ENCODE data around the gene EFTUD2. TPM values are rescaled to one million over a fixed set of nuclear protein-coding genes. Genes with fewer than 3 reads are reported as not detected.

The EFTUD2 gene
- total and polyA plus RNA-seq, 2 of the 13 experiments (the other 11 are each of a cell fraction or from before 2014, with no cell fraction given): 111 to 137 TPM

DNA sequence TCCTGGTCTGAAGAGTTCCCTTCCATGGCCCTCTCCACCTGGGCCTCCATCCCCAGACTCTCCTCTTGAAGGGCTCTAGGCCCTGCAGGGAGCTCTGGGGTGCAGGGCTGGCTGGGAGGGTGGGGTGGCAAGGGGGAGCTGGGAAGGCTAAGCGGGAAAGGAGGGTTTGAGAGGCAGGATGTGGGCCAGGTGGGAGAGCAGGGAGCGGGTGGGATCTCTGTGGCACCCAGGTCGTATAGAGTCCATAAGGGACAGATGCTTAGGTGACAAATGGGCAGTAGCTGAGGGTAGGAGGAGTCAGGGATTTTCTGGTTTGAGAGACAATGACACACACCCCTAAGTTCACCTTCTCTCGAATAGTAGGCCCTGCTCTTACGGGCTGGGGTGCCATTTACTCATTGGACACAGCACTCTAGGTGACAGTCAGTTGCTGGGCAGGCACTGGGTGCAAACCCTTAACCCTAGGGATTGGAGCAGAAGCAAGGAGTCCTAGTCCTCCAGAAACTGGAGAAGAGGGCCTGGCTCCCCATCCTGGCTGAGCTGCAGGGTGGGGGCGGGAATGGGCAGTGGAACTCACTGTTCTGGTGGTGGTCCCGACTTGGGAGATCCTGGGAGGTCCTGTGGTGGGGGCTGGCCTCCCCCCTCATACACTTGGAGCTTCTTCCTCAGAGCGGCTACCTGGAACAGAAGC is 33.0 kb upstream of the EFTUD2 start:
- WGBS (ENCODE audit: low lambda C conversion rate): 98% methylated on average over 4 of the region's 8 CpGs
- no peaks in the 10 kb centered on the region for H4K20me1 ChIP-seq (ENCODE audit: insufficient read depth, low read length)
- no peak for ATAC-seq
- in situ Hi-C loops (cut with HindIII; ENCODE audit: extremely low pct_ligation_motif_present, low pct_unique_long_range_greater_than_20kb): no loop called here
- DNase-seq (ENCODE audit: low spot score): no peak
- intact Hi-C loops (cut with micrococcal nuclease; ENCODE audit: unreplicated experiment): no loop called here
- POLR2A ChIA-PET: no interaction called here
- no peak for TF ChIP-seq RXRB (CRISPR knock-in tag; IDR thresholded peaks at IDR 0.05; ENCODE audit: borderline replicate concordance)
- TF ChIP-seq SMARCC2 (IDR thresholded peaks at IDR 0.05): no peak
- no peak for TF ChIP-seq HHEX (CRISPR knock-in tag; IDR thresholded peaks at IDR 0.05)
- TF ChIP-seq, protein P1, sequence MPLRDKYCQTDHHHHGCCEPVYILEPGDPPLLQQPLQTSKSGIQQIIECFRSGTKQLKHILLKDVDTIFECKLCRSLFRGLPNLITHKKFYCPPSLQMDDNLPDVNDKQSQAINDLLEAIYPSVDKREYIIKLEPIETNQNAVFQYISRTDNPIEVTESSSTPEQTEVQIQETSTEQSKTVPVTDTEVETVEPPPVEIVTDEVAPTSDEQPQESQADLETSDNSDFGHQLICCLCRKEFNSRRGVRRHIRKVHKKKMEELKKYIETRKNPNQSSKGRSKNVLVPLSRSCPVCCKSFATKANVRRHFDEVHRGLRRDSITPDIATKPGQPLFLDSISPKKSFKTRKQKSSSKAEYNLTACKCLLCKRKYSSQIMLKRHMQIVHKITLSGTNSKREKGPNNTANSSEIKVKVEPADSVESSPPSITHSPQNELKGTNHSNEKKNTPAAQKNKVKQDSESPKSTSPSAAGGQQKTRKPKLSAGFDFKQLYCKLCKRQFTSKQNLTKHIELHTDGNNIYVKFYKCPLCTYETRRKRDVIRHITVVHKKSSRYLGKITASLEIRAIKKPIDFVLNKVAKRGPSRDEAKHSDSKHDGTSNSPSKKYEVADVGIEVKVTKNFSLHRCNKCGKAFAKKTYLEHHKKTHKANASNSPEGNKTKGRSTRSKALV (CRISPR knock-in tag; IDR thresholded peaks at IDR 0.05): no peak
- TF ChIP-seq, protein P2, sequence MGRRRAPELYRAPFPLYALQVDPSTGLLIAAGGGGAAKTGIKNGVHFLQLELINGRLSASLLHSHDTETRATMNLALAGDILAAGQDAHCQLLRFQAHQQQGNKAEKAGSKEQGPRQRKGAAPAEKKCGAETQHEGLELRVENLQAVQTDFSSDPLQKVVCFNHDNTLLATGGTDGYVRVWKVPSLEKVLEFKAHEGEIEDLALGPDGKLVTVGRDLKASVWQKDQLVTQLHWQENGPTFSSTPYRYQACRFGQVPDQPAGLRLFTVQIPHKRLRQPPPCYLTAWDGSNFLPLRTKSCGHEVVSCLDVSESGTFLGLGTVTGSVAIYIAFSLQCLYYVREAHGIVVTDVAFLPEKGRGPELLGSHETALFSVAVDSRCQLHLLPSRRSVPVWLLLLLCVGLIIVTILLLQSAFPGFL (CRISPR knock-in tag; IDR thresholded peaks at IDR 0.05): no peak
- TF ChIP-seq, protein P3, sequence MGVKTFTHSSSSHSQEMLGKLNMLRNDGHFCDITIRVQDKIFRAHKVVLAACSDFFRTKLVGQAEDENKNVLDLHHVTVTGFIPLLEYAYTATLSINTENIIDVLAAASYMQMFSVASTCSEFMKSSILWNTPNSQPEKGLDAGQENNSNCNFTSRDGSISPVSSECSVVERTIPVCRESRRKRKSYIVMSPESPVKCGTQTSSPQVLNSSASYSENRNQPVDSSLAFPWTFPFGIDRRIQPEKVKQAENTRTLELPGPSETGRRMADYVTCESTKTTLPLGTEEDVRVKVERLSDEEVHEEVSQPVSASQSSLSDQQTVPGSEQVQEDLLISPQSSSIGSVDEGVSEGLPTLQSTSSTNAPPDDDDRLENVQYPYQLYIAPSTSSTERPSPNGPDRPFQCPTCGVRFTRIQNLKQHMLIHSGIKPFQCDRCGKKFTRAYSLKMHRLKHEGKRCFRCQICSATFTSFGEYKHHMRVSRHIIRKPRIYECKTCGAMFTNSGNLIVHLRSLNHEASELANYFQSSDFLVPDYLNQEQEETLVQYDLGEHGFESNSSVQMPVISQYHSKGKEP (CRISPR knock-in tag; IDR thresholded peaks at IDR 0.05): no peak
- TF ChIP-seq AGO2 (optimal IDR thresholded peaks at IDR 0.05; ENCODE audit: low read depth, low read length): no peak
- TF ChIP-seq MBD4 (IDR thresholded peaks at IDR 0.05; ENCODE audit: borderline replicate concordance, low read length): no peak
- no peak for TF ChIP-seq ZNF724P (CRISPR knock-in tag; IDR thresholded peaks at IDR 0.05; ENCODE audit: borderline replicate concordance)
- no peak for TF ChIP-seq NFYB (CRISPR knock-in tag; IDR thresholded peaks at IDR 0.05)
- TF ChIP-seq ELF3 (CRISPR knock-in tag; IDR thresholded peaks at IDR 0.05): no peak
- TF ChIP-seq ZNF432 (CRISPR knock-in tag; IDR thresholded peaks at IDR 0.05; ENCODE audit: borderline replicate concordance): no peak
- TF ChIP-seq AGO1 (IDR thresholded peaks at IDR 0.05; ENCODE audit: low read depth, low read length, poor library complexity, severe bottlenecking): no peak
- TF ChIP-seq HOXD1 (CRISPR knock-in tag; IDR thresholded peaks at IDR 0.05): no peak
- TF ChIP-seq NR2F2 (IDR thresholded peaks at IDR 0.05; ENCODE audit: borderline replicate concordance, low read depth): no peak
- no peak for TF ChIP-seq MXD4 (CRISPR knock-in tag; IDR thresholded peaks at IDR 0.05)
- H2AFZ ChIP-seq (ENCODE audit: low read length): no peak overlapping the region
- H3K79me2 ChIP-seq (ENCODE audit: insufficient read depth, low read length): no peaks in the 10 kb centered on the region
- no peaks in the 10 kb centered on the region for H3K4me1 ChIP-seq (ENCODE audit: insufficient read depth, low read length)
- H3K4me3 ChIP-seq (replicated peaks in 1 of 3; ENCODE audit: insufficient read depth in 1 of 3, low read depth in 2 of 3, low read length in 3 of 3): no peak overlapping the region
- CTCF ChIA-PET (ENCODE audit: low intra/inter-chr PET ratio, low total read pairs): no interaction called here
- BruUV-seq (replicated peaks): no TSS peak
- H3K9me3 ChIP-seq (ENCODE audit: low read length): no peaks in the 10 kb centered on the region
- H3K36me3 ChIP-seq (replicated peaks in 1 of 2; ENCODE audit: control insufficient read depth in 1 of 2, insufficient read depth in 2 of 2, low read length in 2 of 2): peaks cover 58 to 87% of the 10 kb centered on the region in 2 experiments
- no peak for FAIRE-seq
- no peak overlapping the region for H3K9ac ChIP-seq (ENCODE audit: insufficient read depth, low read depth, low read length)
- H3K27ac ChIP-seq (ENCODE audit: extremely low read length, insufficient read depth, low read length): no peak overlapping the region
- H3K4me2 ChIP-seq (ENCODE audit: low read depth, low read length): no peak overlapping the region
- H3K27me3 ChIP-seq (ENCODE audit: control insufficient read depth in 1 of 2, insufficient read depth in 2 of 2, low read length in 2 of 2): no peaks in the 10 kb centered on the region
